GF-D8 (cell line): ENCODE results near the gene ASRGL1.

ENCODE experiments used
- DNase-seq: peaks from one replicate; lab custom pipeline; 2025; lab: John Stamatoyannopoulos, UW

Gene ASRGL1

DNA sequence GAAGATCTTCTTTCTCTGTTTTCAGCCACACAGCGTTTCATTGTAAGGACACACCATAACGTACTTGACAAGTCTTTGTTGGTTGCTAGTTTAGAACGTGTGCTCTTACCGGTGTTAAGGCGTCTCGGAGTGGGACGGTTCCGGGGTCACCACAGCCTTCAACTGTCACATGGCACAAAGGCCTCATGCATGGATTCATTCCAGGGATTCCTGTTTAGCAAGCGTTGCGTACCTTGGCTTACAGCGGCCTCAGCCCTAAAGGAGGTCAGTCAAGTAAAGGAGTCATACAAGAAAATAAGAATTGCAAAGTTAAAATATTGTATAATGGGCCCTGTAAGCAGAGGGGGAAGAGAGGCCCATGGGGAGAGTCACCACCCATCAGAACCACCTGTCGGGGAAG, 79.3 kb downstream of the ASRGL1 start:
- no peak for DNase-seq

DNA sequence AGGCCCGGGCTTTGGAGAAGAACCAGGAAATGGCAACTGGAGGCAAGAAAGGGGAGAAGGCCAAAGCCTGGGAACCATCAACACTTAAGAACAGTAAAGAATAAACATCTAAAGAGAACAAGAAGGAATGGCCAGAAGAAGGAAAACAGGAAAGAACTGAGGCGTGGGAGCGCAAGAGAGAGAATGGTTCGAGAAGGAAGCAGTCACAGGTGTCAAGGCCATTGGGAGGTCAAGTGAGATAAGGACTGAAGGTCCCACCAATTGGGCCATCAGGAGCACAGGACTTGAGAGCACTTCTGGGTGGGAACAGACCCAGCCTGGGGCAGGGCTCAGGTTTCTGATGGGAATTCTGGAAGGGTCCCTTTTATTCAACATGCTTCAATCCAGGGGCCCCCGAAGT, 80.9 kb downstream of the ASRGL1 start:
- no peak for DNase-seq

DNA sequence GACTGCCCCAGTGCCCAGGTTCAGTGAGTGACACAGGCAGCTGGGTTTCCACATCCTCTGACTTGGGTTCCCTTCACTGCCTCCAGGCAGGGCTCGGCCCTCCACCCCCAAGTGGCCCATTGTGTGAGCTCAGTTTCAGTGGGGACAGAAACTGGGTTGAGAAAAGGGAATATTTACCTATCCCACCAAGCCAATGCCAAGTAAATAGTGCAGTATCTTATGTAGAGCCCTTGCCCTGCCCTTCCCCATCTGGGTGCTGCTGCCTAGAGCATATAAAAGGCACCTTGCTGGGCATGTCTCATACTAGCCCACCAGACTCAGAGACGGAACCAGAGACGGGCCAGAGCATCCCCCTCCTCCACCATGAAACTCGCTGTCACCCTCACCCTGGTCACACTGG, 81.5 kb downstream of the ASRGL1 start, which contains the start of gene SCGB1A1:
SCGB1A1 (plus strand) TSS at position 301 of the 400 bp plus-strand sequence; CDS start at position 364, 63 bp downstream.
- no peak for DNase-seq

DNA sequence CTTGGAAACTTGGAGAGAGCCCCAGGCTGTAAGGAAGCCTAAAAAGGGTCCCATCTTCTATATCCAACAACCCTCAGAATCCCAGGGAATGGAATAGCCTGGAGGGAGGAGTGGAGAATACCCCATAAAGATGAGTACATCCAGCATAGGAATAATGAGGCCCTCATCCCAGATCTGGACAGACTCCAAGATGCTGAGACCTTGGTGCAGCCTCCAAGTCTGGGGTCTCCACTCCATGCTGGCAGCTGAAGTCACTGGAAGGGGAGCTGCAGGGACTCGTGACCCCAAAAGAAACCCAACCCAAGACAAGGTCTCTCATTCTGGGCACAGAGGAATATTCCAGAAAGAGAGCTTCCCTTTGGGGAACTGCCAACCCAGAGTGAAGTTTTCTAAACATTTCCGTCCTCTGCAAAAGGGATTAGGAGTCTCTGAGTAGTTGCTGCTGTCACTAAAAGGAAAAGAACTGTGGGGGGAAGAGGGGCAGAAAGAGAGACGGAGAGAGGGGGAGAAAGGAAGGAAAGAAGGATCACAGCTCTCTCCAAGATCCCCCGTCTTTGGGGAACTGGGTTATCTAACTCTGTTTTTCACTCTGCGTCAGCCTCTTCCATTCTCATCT, 82.2 kb downstream of the ASRGL1 start:
- no peak for DNase-seq

DNA sequence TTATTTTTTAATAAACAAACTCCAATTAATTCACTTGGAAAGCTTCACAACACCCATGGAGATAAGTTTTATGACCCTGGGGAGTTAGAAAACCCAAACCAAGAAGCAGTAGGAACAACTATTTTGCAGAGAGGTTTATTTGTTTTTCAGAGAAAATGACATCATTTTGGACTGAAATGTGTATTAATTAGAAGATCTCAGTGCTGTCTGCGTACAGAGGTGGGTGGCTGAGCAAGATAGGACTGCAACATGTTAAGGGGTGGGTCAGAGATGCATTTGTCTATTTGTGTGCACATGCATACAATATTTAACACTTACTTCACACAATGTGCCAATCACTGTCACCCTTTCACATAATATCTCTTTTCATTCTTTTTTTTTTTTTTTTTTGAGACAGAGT, 82.7 kb downstream of the ASRGL1 start:
- no peak for DNase-seq

DNA sequence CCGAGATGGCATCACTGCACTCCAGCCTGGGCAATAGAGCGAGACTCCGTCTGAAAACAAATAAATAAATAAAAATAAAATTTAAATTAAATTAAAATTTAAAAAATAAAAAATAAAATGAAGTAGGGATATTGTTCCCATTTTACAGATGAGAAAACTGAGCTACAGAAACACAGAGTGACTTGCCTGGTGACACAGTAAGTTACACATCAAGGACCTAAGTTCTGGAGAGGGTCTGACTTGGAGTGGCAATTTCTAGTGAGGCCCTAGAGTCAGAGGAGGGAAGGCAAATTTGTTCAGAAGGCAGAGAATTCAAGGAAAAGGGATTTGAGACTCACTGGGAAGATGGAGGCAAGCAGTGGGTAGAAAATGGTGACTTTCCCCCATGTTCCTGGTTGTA, 83.6 kb downstream of the ASRGL1 start:
- DNase-seq = no peak

DNA sequence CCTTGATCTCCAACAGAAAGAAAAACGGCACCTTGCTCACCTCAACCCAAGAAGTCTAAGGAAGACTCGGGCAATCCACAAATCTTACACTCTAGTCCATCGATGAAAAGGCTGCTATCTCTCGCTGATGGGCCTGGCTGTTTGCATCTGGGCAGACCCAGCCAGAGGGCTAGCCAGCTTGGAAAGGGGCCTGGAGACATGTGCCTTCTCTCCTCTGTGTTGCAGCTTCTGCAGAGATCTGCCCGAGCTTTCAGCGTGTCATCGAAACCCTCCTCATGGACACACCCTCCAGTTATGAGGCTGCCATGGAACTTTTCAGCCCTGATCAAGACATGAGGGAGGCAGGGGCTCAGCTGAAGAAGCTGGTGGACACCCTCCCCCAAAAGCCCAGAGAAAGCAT, 84.7 kb downstream of the ASRGL1 start:
- DNase-seq = no peak

DNA sequence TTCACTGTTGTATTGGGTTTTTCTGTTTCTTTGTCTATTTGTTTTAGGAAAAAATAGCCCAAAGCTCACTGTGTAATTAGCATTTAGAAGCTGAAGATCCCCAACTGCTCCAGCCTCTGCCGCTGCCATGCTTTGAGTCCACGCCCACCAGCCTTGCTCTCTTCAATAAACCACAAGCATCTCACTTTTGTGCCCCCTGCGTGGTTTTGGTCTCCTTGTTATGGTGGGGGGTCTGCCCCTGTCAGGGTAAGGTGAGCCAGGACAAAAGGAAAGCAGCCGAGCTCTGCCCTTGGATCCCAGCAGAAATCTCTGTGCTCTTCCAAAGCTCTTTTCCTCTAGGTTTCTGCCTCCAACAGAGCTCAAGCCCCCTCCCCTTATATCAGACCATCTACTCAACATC, 85.8 kb downstream of the ASRGL1 start:
- DNase-seq = no peak

DNA sequence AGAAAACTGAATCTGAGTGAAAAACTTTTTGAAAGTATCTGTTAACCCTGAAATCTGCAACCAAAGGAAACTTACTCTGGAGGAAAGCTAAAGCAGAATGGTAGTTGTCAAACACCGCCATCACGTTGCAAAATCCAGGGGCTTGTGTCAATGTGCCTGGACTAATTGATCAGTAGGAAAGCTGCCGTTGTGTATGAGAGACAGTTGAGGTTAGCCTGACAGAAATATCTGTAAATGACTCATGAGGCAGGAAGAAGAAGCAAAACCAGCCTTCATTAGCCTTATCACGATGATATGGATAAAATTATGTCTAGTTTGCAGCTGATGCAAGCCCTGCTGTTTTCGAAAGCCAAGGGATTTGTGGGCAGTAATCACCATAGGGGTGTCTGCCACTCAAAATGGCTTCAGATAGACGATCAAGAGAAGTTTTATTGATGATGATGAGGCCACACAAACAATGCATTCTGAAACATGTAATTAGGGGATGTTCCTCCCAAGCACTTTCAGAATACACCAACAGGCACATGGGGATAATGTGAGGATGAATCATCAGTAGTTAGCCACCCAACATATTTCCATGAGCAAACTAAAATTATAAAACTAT, 90.5 kb downstream of the ASRGL1 start:
- DNase-seq = no peak

DNA sequence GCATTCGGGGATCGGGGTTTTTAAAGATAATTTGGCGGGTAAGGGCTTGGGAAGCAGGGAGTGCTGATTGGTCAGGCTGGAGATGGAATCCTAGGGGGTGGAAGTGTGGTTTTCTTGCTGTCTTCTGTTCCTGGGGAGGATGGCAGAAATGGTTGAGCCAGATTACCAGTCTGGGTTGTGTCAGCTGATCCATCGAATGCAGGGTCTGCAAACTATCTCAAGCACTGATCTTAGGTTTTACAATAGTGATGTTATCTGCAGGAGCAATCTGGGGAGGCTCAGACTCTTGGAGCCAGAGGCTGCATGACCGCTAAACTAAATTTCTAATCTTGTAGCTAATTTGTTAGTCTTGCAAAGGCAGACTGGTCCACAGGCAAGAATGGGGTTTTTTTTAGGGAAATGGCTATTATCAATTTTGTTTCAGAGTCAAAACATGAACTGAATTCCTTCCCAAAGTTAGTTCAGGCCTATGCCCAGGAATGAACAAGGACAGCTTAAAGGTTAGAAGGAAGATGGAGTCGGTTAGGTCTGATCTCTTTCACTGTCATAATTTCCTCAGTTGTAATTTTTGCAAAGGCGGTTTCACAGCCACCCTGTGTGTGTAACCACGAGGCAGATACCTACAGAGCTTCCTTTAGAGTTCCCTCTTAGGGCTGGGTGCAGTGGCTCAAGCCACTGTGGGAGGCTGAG, 91.8 kb downstream of the ASRGL1 start:
- DNase-seq = no peak

DNA sequence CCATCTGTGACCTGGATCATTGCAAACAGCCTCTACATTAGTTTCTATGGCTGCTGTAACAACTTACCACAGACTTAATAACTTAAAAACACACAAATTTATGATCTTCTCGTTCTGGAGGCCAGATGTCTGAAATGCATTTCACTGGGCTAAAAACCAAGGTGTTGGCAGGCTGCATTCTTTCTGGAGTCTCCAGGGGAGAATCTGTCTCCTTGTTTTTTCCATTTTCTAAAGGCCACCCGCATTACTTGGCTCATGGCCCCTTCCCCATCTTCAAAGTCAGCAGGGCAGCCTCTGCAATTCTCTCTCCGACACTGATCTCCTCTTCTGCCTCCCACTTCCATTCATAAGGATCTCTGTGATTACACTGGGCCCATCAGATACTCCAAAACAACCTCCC, 93.2 kb downstream of the ASRGL1 start:
- no peak for DNase-seq

DNA sequence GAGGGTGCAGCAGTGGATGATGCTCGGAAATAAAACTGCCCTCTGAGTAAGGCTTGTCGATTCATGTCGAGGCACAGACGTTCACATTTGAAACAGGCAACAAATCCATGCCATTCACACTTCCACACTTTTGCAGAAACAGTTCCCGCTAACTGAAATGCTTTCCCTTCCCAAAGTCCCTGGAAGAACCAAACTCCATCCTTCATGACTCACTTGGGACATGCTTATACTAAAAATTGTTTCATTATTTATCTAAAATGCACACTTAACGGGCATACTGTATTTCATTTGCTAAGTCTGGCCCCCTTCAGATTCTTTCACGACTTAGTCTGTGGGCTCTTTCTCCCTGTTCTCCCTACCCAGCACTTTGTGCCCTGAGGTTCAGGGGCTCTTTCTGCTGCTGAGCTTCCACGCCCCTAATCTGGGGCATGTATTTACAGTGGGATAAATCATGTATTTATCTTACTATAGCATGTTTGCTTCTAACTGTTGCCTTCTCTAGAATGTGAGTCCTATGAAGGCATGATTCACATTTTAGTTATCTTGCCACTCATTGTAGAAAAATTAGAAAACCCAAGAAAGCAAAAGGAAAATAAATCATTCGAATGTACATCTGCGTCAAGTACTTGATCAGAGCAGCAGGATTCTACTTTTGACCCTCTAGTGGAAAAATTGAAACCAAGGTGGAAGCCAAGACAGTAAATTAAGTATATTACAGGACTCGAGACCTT, 94.1 kb downstream of the ASRGL1 start:
- DNase-seq = no peak

DNA sequence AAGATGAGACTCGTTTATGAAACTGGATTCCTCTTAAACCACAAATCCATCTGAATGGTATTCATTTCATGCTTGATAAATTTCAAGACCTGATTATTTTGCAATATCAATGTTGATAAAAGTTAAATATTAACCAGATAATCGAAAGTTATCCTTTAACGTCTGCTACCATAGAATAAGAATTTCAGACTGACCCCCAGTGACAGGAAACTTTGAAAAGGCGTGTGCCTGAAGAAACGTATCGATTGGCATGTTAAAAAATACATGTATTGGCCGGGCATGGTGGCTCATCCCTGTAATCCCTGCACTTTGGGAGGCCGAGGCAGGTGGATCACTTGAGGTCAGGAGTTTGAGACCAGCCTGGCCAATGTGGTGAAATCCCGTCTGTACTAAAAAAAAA, 95.4 kb downstream of the ASRGL1 start:
- no peak for DNase-seq

DNA sequence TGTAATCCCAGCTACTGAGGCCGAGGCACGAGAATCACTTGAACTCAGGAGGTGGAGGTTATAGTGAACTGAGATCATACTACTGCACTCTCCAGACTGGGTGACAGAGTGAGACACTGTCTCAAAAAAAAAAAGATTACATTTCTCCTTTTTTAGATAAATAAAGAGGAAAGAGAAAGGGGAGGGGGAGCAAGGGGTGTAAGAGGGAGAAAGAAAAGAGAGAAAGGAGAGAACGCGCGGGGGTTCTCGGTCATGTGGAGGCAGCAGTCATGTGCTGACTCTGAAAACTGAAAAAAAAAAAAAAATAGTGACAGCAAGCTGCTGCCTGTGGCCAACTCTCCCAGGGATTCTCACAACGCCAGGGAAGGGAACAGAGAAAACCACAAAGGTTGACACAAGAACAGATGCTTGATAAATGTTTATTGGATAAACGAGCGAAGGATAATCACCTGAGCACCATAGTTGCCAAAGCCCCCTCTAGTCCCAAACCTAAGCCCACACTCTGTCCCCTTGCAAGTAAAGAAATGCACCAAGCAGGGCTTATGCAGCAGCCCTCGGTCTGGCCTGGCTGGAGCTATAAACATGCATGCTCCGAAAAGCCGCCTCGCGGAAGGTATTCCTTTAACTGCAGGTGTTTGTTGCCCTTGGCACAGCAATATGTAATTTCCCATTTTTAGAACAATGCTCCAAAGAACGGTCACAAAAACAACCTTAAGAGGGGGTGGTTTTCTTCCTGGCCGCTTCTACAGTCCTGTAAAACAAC, 96.1 kb downstream of the ASRGL1 start:
- no peak for DNase-seq

DNA sequence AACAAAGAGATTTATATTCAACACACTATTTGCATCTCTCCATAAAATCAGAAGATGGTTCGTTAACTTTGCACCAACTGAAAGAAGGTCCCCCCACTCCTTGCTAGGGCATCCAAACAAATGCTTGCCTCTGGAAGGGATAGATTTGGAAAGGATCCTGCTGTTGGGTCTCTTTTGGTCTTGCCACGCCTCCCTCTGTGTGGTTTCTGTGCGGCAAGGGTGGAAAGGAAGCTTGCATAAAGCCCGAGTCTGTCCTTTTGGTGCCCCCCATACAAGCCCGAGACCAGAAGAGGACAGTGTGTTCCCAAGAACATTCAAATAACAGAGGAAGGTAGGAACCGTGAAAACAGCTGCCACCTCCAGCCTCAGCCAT, 96.6 kb downstream of the ASRGL1 start:
- no peak for DNase-seq

DNA sequence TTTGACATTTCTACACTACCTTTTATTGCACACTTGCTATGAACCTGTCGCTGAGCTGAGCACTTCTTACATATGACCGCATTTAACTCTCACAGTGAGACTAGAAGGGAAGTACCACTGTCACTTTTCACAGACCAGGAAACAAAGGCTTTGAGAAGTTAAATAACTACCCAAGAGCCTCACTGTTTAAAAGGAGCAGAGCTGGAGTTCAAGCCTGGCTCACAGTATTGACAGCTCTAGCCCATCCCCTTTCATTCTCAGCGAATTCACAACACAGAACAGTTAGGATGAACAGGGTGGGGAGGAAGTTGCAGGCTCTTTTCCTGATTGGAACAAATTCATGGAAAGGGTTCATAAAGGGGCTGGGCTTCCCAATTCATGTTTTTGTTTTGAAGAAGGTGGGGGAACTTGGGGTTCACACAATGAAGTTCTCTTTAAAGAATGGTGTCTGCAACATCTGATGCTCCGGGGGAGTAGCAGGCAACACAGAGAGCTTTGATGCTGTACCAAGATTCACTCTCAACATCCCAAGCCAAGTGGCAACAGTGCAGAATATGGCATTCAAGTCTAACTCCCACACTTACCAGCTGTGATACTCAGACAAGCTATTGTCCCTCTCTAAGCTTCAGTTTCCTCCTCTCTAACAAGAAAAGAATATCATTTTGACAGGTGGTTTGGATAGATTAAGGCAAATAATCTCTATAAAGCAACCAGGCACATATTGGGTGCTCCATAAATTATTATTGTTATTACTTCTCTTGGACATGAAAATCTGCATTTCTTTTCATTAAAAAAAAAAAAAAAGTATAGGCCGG, 98.8 kb downstream of the ASRGL1 start:
- no peak for DNase-seq

DNA sequence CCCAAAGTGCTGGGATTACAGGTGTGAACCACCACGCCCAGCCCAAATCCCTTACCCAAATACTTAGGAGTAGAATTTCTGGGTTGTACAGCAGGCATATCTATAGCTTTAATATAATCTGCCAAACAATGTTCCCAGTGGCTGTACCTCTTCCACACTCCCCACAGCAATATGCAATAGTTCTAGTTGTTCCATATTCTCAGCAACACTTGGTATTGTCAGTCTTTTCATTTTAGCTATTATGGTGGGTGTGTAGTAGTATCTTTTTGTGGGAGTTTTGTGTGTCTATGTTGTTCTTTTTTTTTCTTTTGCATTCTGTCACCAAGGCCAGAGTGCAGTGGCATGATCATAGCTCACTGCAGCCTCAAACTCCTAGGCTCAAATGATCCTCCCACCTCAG, 100.4 kb downstream of the ASRGL1 start:
- no peak for DNase-seq

DNA sequence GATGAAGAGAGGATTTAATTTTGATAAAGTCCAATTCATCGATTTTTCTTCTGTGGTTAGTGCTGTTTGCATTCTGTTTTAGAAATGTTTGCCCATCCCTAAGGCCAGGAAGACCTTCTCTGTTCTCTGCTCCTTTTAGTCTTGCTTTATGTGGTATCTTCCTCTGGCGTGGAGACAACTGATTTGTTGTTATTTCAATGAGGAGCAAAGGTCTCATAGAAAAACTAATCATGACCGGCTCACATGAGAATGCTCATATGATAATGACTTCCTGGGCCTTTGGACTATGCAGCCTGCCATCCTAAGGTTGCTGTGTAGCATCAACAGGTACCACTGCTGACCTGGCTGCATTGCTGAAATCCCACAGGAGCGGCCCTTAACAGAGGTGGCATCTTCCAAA, 101.4 kb downstream of the ASRGL1 start:
- no peak for DNase-seq

DNA sequence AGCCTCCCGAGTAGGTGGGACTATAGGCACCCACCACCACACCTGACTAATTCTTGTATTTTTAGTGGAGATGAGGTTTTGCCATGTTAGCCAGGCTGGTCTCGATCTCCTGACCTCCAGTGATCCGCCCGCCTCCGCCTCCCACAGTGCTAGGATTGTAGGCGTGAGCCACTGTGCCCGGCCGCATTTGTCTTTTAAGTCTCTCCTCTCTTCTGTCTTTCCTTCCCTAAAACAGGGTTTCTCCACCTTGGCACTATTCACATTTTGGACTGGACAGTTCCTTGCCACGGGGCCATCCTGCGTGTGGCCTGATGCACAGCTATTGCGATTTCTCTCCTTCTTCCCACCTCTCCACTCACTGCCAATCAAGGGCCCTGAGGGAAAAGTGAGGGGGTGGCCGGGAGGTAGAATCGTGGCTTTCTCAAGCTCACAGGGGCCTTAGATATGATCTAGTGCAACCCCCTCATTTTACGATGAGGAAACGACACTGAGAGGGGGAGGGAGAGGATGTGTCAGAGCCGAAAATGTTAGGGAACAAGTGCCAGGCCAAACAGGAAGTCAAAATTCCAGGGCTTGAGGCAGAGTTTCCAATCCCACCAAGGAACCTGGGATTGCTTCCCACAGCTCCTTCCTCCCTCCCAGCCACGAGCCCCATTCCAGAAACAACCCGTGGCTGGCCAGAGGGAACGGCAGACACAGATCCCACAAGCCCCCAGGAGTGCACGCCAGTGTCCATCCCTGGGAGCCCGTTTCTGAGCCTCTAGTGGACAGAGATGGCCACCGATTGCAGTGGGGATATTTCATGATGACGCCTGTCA, 102.7 kb downstream of the ASRGL1 start:
- no peak for DNase-seq
